GM12878 (cell line): ENCODE data around the gene TNFAIP2. TPM values are rescaled to one million over a fixed set of nuclear protein-coding genes. Genes with fewer than 3 reads are reported as not detected.

ENCODE experiments used
- ATAC-seq: fragments of 200-7000 bp; cut with Tn5 transposase; 3 replicates; pipeline ENCODE4 v1.9.1; 2020; ENCODE audit warnings: mild to moderate bottlenecking, moderate library complexity
- BruUV-seq: library from RNA; stranded (reverse); fragments of 400-500 nt; replicated peaks from 2 replicates; lab custom pipeline; 2021; lab: Mats Ljungman, UMichigan
- CTCF ChIA-PET: fragments of 300-600 bp; sonication (Branson Sonifier 250); formaldehyde crosslinking; extraction: SDS; loops from one replicate; lab custom pipeline; 2021; ENCODE audit warnings: inconsistent platforms; lab: Yijun Ruan, JAX
- POLR2A ChIA-PET: fragments of 350-600 bp; formaldehyde crosslinking; extraction: SDS; loops from one replicate; lab custom pipeline; 2021; ENCODE audit warnings: inconsistent platforms; lab: Charles Lee
- RAD21 ChIA-PET: fragments of 300-600 bp; sonication (Branson Sonifier 250); formaldehyde crosslinking; loops from one replicate; lab custom pipeline; 2023; ENCODE audit warnings: antibody characterized with exemption; ENCODE audit not compliant: unreplicated experiment; lab: Charles Lee
- SMC1A ChIA-PET: fragments of 300-600 bp; sonication (Branson Sonifier 250); formaldehyde crosslinking; loops from one replicate; lab custom pipeline; 2023; ENCODE audit not compliant: unreplicated experiment, uncharacterized antibody; lab: Charles Lee
- DNase-seq: peaks from one replicate; pipeline ENCODE4 v3.0.0-alpha.2; 2011; ENCODE audit warnings: low read depth, low spot score
- FAIRE-seq: peaks from 3 replicates; lab custom pipeline; 2011; peaks lifted over from hg19 to GRCh38; lab: Jason Lieb, UNC
- H2AFZ ChIP-seq: 2 replicates; pipeline ENCODE4 v1.6.0; 2011; ENCODE audit warnings: low read depth, low read length, control low read depth; ENCODE audit not compliant: control insufficient read depth
- H3K27ac ChIP-seq: 2 replicates; pipeline ENCODE4 v1.5.1; 2011; ENCODE audit warnings: control low read depth; ENCODE audit not compliant: control insufficient read depth, insufficient read depth
- H3K27me3 ChIP-seq, 2 experiments: replicated peaks in 1 of 2; 2 replicates each; pipeline versions ENCODE4 v1.6.0 to v1.6.1; 2011; ENCODE audit warnings: low read length in 1 of 2; ENCODE audit not compliant: control insufficient read depth in 2 of 2, insufficient read depth in 2 of 2
- H3K36me3 ChIP-seq, 2 experiments: 2 replicates each; pipeline ENCODE4 v1.5.1; 2011; ENCODE audit warnings: low read length in 1 of 2; ENCODE audit not compliant: control insufficient read depth in 2 of 2, insufficient read depth in 2 of 2
- H3K4me1 ChIP-seq: 2 replicates; pipeline ENCODE4 v1.6.1; 2011; ENCODE audit warnings: mild to moderate bottlenecking, low read length, moderate library complexity, mixed read lengths; ENCODE audit not compliant: control insufficient read depth, insufficient read depth
- H3K4me2 ChIP-seq: 2 replicates; pipeline ENCODE4 v1.6.0; 2011; ENCODE audit warnings: control low read depth; ENCODE audit not compliant: control insufficient read depth, insufficient read depth
- H3K4me3 ChIP-seq: fragments of 200-600 bp; sonication (generic); 2 replicates; pipeline ENCODE4 v1.5.1; 2016
- H3K79me2 ChIP-seq: 2 replicates; pipeline ENCODE4 v1.6.0; 2011; ENCODE audit warnings: low read length; ENCODE audit not compliant: control insufficient read depth, insufficient read depth
- H3K9ac ChIP-seq: 2 replicates; pipeline ENCODE4 v1.8.0; 2011; ENCODE audit warnings: low read length, control low read depth, mixed read lengths; ENCODE audit not compliant: control insufficient read depth, insufficient read depth
- H3K9me3 ChIP-seq: replicated peaks from 3 replicates; pipeline ENCODE4 v1.5.1; 2011; ENCODE audit warnings: mild to moderate bottlenecking, low read length; ENCODE audit not compliant: control insufficient read depth, insufficient read depth
- H4K20me1 ChIP-seq: 2 replicates; pipeline ENCODE4 v1.6.0; 2011; ENCODE audit not compliant: control insufficient read depth, insufficient read depth
- BHLHE40 ChIP-seq, 2 experiments: fragments of 450-650 bp in 1 of 2; IDR thresholded peaks; 2 replicates each; pipeline ENCODE4 v1.6.1; 2011 to 2017; ENCODE audit warnings: low read depth in 2 of 2, borderline replicate concordance in 1 of 2, improper control_type of control experiment in 1 of 2, low read length in 1 of 2, mild to moderate bottlenecking in 1 of 2
- CHD2 ChIP-seq: IDR thresholded peaks from 2 replicates; pipeline ENCODE4 v1.6.1; 2011; ENCODE audit warnings: low read depth, low read length, improper control_type of control experiment, borderline replicate concordance
- EED ChIP-seq: sonication (generic); IDR thresholded peaks from 2 replicates; pipeline ENCODE4 v1.6.1; 2016; ENCODE audit warnings: antibody characterized with exemption, low read depth
- IKZF2 ChIP-seq, 2 experiments: fragments of 450-650 bp; IDR thresholded peaks; 2 replicates each; pipeline ENCODE4 v1.6.1; 2017; ENCODE audit warnings: mild to moderate bottlenecking in 2 of 2, moderate library complexity in 2 of 2
- LARP7 ChIP-seq: fragments of 450-650 bp; IDR thresholded peaks from 2 replicates; pipeline ENCODE4 v1.6.1; 2017; ENCODE audit warnings: mild to moderate bottlenecking
- PAX8 ChIP-seq: fragments of 450-650 bp; IDR thresholded peaks from 2 replicates; pipeline ENCODE4 v1.6.1; 2017; ENCODE audit warnings: mild to moderate bottlenecking, moderate library complexity
- RB1 ChIP-seq: fragments of 450-650 bp; formaldehyde crosslinking; IDR thresholded peaks from 2 replicates; pipeline ENCODE4 v1.6.1; 2017; ENCODE audit warnings: mild to moderate bottlenecking, borderline replicate concordance
- SMARCA5 ChIP-seq: fragments of 450-650 bp; IDR thresholded peaks from 2 replicates; pipeline ENCODE4 v1.6.1; 2017; ENCODE audit warnings: mild to moderate bottlenecking
- STAT1 ChIP-seq: fragments of 450-650 bp; conservative IDR thresholded peaks from 2 replicates; pipeline ENCODE4 v1.6.1; 2014; ENCODE audit warnings: antibody characterized with exemption, mild to moderate bottlenecking
- TCF7 ChIP-seq: IDR thresholded peaks from 2 replicates; pipeline ENCODE4 v1.6.1; 2014; ENCODE audit warnings: antibody characterized with exemption, borderline replicate concordance
- WGBS: methylation state at CpG from one replicate; pipeline ENCODE4 v1.1.6; 2016; ENCODE audit warnings: low lambda C conversion rate; ENCODE audit not compliant: insufficient replicate concordance, insufficient coverage; ENCODE audit errors: missing lambda C conversion rate; 5-methylcytosine and 5-hydroxymethylcytosine counted together
- in situ Hi-C: fragments of 300-500 bp; cut with MboI; formaldehyde crosslinking; loops from 9 replicates; pipeline ENCODE4 v1.14.3; 2018; ENCODE audit warnings: mixed read lengths
- intact Hi-C: fragments of 100-400 bp; cut with micrococcal nuclease; formaldehyde crosslinking; loops from one replicate; pipeline ENCODE4 v1.14.2; 2022; ENCODE audit not compliant: unreplicated experiment
- polyA plus RNA-seq, 11 experiments: library from polyadenylated mRNA; depleted of rRNA in 4 of 11; unstranded in 6 of 11; stranded (reverse) in 5 of 11; fragments of >200 nt; fragmentation: Nextera tagmentation in 4 of 11; fragmentation: Illumina TruSeq in 1 of 11; extraction: Ambion mirVana in 4 of 11; extraction: Trizol in 1 of 11; gene quantifications; 1 replicate in 1 of 11; 2 replicates in 10 of 11; pipeline versions ENCODE4 v1.2.1 to v1.2.3, GENCODE V29; 2011 to 2016; ENCODE audit warnings: inconsistent platforms in 2 of 11, missing spikeins in 2 of 11, low read depth in 1 of 11
- total RNA-seq, 4 experiments: library from RNA; depleted of rRNA in 3 of 4; stranded (reverse); fragments of >200 nt in 3 of 4; fragmentation: Illumina TruSeq in 1 of 4; extraction: Trizol in 1 of 4; gene quantifications; 2 replicates each; pipeline versions ENCODE4 v1.2.1 to v1.2.3, GENCODE V29; 2013 to 2021

Gene TNFAIP2
- total and polyA plus RNA-seq, 10 of the 15 experiments (the other 5 are each of a cell fraction or from before 2014, with no cell fraction given): 7.1 to 150 (median 74.5) TPM

GRCh38 chr14:103111232-103111868, 11.9 kb upstream of the TNFAIP2 start (continued):
- TF ChIP-seq TCF7 (no peak), PAX8 (no peak)

- ATAC-seq: peak; percentile 3
- TF ChIP-seq EED (peak; percentile 58; the same call in 1 of the 2 replicates), STAT1 (no peak), IKZF2 (IDR thresholded peaks at IDR 0.05) (peak in 1 of 2 experiments; percentile 7; a peak in 1 of 4 replicates), LARP7 (0 out of 2 replicates have a peak, but pooled peaks have one; percentile 50), CHD2 (0 out of 2 replicates have a peak, but pooled peaks have one; percentile 16), BHLHE40 (IDR thresholded peaks at IDR 0.05; ENCODE audit: borderline replicate concordance in 1 of 2, low read depth in 2 of 2, low read length in 1 of 2) (peak in 1 of 2 experiments; percentile 23; a peak in 1 of 4 replicates), RB1 (no peak), SMARCA5 (0 out of 2 replicates have a peak, but pooled peaks have one; percentile 36)
- TF ChIP-seq, all 136 proteins: peak for 6
- Histone ChIP-seq H3K27me3 (no peaks in the 10 kb centered on the region), H3K4me3 (no peak overlapping the region; the same call in 1 of the 2 replicates), H3K36me3 (no peaks in the 10 kb centered on the region), H4K20me1 (no peaks in the 10 kb centered on the region), H3K79me2 (no peaks in the 10 kb centered on the region), H2AFZ (peak overlapping the region; percentile 53), H3K4me1 (peaks cover 68% of the 10 kb centered on the region), H3K9ac (peak overlapping the region; percentile 59), H3K9me3 (no peaks in the 10 kb centered on the region), H3K4me2 (peak overlapping the region; percentile 54), H3K27ac (peak overlapping the region; percentile 79)
- POLR2A ChIA-PET: interaction anchor here (1.0 to 1.2 kb wide), 2 partner anchors 9 to 28 kb away, joined by 3 read pairs; no protein-coding TSS in a partner anchor
- FAIRE-seq: no peak
- CTCF ChIA-PET: interaction anchor here (0.6 to 2.0 kb wide), 5 partner anchors 8 to 38 kb away, joined by 3 to 10 read pairs (median 3); partner anchors contain the start of gene TNFAIP2
- SMC1A ChIA-PET: interaction anchor here (0.6 to 4.9 kb wide), 3 partner anchors 11 to 29 kb away, joined by 3 to 22 read pairs (median 3); no protein-coding TSS in a partner anchor
- no peak for DNase-seq
- 28% methylated on average over 11 of the region's 11 CpGs for WGBS
- RAD21 ChIA-PET: interaction anchor here (1.1 to 1.6 kb wide), 2 partner anchors 28 to 72 kb away, joined by 3 to 7 read pairs; no protein-coding TSS in a partner anchor
- in situ Hi-C loops: no loop called here
- intact Hi-C loops: no loop called here
- no TSS peak for BruUV-seq
These were observed 10.6 kb upstream of the TNFAIP2 start for GRCh38 chr14:103112400-103113243.
